ENCODE data around the gene INCA1.

INCA1 gene

DNA sequence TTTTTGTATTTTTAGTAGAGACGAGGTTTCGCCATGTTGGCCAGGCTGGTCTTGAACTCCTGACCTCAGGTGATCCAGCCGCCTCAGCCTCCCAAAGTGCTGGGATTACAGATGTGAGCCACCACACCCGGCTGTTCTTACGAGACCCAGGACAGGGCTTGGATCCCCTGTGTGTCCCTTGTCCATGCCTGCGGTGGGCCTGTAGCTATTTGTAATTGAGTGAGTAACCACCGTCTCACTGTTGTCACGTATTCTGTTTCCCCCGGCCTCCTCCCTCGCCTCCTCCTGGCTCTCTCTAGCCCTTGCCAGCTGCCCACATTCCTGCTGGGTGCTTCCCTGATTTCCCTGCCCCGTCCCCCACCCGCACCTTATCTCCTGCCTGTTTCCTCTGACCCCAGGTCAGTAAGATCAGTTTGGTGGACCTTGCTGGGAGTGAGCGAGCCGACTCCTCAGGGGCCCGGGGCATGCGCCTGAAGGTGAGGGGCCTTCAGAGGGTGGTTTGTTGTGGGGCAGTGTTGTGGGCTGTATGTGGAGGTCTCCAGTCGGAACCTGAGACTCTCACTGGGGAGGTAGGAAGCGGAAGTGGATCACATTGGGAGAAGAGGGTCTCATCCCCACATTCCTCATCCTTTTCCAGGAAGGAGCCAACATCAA is 6.0 kb upstream of the INCA1 start:
- no peak for DNase-seq

- no peak for DNase-seq
Measured at GRCh38 chr17:5002121-5002788, 4.9 kb upstream of the INCA1 start.

GRCh38 chr17:5000237-5000639 is 2.9 kb upstream of the INCA1 start:
- no peak for DNase-seq

GRCh38 chr17:4999430-5000093 is 2.2 kb upstream of the INCA1 start:
- DNase-seq, result no peak

DNA sequence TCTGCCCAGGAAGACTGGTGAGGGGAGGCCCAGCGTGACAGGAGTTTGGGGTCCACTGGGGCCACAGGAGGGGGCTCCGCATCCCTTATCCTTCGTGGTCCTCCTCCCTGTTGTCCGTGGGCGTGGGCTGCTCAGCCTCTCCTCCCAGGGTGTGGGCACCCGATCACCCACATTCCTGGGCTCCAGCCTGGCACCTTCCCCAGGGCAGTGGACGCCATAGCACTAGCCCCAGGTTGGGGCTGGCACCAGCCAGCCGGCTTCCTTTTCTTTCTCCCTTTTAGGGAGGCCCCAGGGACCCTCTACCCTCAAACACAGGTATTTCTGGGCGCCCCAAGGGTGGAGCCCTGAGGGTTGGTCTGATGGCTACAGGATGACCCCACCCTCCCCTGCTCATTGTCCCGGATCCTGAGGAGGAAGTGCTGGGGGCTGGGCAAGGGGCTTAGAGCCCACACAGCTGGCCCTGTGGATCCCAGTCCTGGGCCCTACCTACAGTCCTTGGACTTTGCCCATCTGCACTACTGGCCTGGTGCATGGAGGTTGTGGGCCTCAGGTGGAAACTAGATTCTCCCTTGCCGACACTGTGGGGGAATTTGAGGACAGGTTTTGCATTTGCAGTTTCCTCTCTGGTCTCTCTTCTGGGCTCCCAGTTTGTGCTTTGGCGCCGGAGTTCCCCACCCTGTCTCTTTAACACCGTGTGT is 1.6 kb upstream of the INCA1 start:
- DNase-seq, result no peak

DNA sequence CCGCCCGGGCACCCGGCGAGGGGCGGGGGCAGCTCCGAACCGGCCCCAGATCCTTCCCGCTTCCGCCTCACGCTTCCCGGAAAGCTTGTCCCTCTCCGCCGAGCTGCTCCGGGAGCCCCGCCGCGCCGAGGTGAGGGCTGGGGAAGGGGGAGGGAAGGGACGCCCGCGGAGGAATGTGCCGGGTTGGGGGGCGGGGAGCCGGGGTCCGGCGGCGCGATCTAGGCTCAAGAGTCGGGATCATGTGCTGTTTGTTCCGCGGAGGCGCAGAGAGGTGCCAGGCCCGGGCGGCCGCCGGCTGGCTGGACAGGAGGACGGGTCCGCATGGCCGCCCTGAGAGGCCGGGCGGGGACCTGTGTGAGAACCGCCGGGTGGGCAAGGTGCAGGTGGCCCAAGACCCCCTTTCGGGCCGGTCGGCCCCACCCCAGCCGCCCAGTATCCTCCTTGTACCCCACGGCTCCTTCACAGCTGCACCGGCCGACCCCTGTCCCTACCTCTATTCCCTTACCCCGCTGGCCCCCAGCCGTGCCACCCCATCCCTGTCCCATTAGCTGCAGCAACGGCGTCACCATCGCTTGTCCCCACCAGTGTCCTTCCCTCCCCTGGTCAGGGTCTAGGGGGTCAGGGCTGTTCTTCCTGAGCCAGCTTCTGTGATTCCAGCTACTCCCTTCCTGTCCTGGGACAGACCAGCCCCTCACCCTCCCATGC is 857 bp upstream of the INCA1 start:
- DNase-seq, result peak; percentile 51

- DNase-seq, result no peak
Measured at GRCh38 chr17:4994081-4994595, 3.2 kb downstream of the INCA1 start.

DNA sequence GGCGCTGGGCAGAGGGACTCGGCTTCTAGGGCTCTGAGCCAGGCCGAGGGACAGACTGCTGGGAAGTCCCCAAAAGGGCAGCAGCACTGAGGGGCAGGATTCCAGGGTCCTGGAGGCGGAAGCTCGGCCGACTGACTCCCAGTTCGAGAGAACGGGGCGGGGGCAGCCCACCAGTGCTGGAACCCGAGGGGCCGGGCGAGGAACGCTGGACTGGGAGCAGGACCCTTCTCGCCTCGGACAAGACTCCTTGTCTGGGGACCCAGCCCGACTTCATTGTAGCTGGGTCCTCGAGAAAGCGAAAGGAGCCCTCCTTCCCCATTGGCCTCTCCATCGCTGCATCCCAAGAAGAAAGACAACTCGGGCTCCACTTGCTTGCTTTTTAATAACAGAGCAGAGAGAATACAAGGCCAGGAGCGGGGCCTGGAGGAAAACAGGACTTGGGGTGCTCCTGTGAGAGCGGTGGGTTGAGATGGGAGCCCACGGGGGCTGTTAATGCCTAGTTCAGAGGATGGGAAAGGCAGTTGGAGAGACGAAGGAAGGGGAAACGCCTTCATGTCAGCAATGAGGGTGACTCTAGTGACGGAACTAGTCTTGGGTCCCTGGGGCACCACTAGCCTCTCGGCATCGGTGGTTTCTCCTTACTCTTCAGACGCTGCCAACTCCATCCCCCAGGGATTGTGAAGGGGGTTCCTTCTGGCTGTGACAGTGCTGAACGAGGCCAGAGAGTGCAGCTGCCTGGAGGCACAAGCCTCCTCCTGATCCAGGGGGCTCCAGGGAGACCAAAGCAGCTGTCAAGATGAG is 9.4 kb downstream of the INCA1 start:
- DNase-seq, result peak; percentile 31

- DNase-seq, result peak; percentile 94
Measured at GRCh38 chr17:4986951-4987766, 10.2 kb downstream of the INCA1 start, which contains the start of gene CAMTA2. Gene CAMTA2 (minus strand): TSS chr17:4987675. CDS start chr17:4986222, 1,453 bp downstream.

DNA sequence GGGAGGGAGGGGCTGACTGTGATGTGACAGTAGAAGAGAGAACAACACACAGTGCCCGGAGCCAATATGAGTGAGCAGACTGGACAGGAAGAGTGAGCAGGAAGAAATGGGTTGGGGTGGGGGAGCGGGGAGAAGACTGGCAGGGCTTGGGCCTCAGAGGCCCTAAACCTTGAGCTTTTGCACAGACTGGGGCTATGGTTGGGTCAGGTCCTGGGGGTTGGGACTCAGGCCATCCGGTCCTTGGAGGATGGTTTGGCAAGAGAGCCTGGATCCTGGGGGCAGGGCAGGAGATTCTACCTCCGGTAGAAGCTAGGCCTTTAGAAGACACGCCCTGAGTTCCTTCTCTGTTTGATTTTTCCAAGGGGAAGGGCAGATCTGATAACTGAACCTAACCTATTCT is 10.9 kb downstream of the INCA1 start:
- DNase-seq, result no peak

DNA sequence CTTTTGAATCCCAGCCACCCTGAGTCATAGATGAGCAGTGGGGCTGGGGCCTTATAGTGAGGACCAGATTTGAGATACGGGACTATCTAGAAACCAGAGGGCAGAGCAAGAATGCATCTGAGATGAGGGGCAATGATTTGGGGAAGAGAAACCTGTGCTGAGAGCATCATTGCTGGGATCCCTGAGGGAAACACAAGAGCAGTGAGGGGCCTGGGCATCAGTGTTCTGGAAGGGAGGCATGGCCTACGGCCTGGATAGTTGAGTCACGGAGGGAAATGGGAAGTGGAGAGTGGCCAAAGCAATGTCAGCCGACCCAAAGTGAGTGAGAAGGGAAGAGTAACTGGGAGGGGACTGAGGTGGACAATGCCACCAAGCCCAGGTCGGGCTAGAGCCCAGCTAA is 15.0 kb downstream of the INCA1 start:
- DNase-seq, result no peak

- peak; percentile 76 for DNase-seq
Measured at GRCh38 chr17:4980644-4981216, 16.6 kb downstream of the INCA1 start.

- peak; percentile 69 for DNase-seq
Measured at GRCh38 chr17:4978726-4979125, 18.6 kb downstream of the INCA1 start.

- DNase-seq, result no peak
Measured at GRCh38 chr17:4974115-4974670, 23.1 kb downstream of the INCA1 start.

GRCh38 chr17:4973256-4974114 is 23.8 kb downstream of the INCA1 start:
- no peak for DNase-seq

GRCh38 chr17:4972752-4973151 is 24.6 kb downstream of the INCA1 start:
- no peak for DNase-seq

DNA sequence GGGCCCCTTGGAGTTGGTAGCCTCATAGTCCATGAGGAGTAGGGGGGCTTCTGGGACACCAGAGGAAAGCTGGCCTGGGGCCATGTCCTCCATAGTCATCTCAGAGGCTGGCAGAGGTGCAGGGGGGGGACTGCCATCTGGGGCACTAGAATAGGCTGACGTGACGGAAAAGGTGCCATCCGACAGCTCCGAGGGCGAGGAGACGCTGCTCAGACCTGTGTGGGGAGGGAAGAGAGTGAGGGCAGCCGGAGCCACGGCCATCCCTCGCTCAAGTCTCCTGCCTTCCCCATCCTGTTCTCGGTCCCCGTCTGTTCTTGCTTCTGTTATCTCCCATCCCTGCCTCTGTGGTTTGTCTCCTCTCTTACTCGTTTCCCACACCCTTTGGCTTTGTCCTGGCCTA is 25.0 kb downstream of the INCA1 start:
- DNase-seq, result no peak

- DNase-seq, result no peak
Measured at GRCh38 chr17:4971826-4972225, 25.5 kb downstream of the INCA1 start.

- no peak for DNase-seq
Measured at GRCh38 chr17:4970273-4970672, 27.0 kb downstream of the INCA1 start.
